Mammary epithelial cell (primary cell): ENCODE results near the gene MDFIC.

Source experiments
- CTCF ChIP-seq, 2 donors: IDR thresholded peaks in 1 of 2; conservative IDR thresholded peaks in 1 of 2; 2 replicates each; pipeline ENCODE4 v1.5.1; 2011 to 2012; ENCODE audit warnings: inconsistent platforms in 2 of 2, low read length in 2 of 2, mild to moderate bottlenecking in 2 of 2, control low read depth in 1 of 2, low read depth in 1 of 2; ENCODE audit not compliant: insufficient read depth in 1 of 2; ENCODE audit errors: extremely low read depth in 1 of 2
- EZH2 ChIP-seq: IDR thresholded peaks from 2 replicates; pipeline ENCODE4 v1.6.1; 2012; ENCODE audit warnings: low read length, inconsistent platforms, borderline replicate concordance

- TF ChIP-seq CTCF (conservative IDR thresholded peaks at IDR 0.05 in 1 of 2, IDR thresholded peaks at IDR 0.05 in 1 of 2; ENCODE audit: extremely low read depth in 1 of 2, insufficient read depth in 1 of 2, low read depth in 1 of 2, low read length in 2 of 2): no peak
- no peak for TF ChIP-seq EZH2
Measured at GRCh38 chr7:114977277-114977676, 55.4 kb downstream of the MDFIC start.
